GM11168 (cell line): ENCODE data around the gene SERPINE2.

Experiments used
- in situ Hi-C: fragments of 300-500 bp; cut with MboI; formaldehyde crosslinking; loops from one replicate; pipeline ENCODE4 v1.12.0; 2022; ENCODE audit warnings: low sequenced_read_pairs; ENCODE audit not compliant: unreplicated experiment

SERPINE2 gene

GRCh38 chr2:223925106-223925505 lies 114.0 kb downstream of the SERPINE2 start:
- in situ Hi-C loops: no loop called here
